Neuronal stem cell (in vitro differentiated cells): ENCODE data around the gene NAT14.

Source experiments
- DNase-seq: peaks from one replicate; pipeline ENCODE4 v3.0.0-alpha.2; 2013; ENCODE audit warnings: low spot score
- H2AFZ ChIP-seq: one replicate; pipeline ENCODE4 v1.6.1; 2013; ENCODE audit warnings: mild to moderate bottlenecking, low read length, inconsistent platforms
- H2AK5ac ChIP-seq: 2 replicates; pipeline ENCODE4 v1.6.1; 2013; ENCODE audit warnings: low read depth, mild to moderate bottlenecking, inconsistent platforms, low read length, moderate library complexity, mixed read lengths
- H2BK120ac ChIP-seq: 2 replicates; pipeline ENCODE4 v1.6.1; 2013; ENCODE audit warnings: low read depth, mild to moderate bottlenecking, inconsistent platforms, low read length, moderate library complexity, mixed read lengths
- H2BK12ac ChIP-seq: one replicate; pipeline ENCODE4 v1.6.1; 2013; ENCODE audit warnings: low read length, inconsistent platforms
- H2BK15ac ChIP-seq: 2 replicates; pipeline ENCODE4 v1.6.1; 2013; ENCODE audit warnings: mild to moderate bottlenecking, low read length, inconsistent platforms, mixed read lengths
- H2BK5ac ChIP-seq: one replicate; pipeline ENCODE4 v1.6.1; 2013; ENCODE audit warnings: inconsistent platforms, mild to moderate bottlenecking, low read length, moderate library complexity
- H3K14ac ChIP-seq: one replicate; pipeline ENCODE4 v1.6.1; 2013; ENCODE audit warnings: low read length, inconsistent platforms
- H3K18ac ChIP-seq: 2 replicates; pipeline ENCODE4 v1.6.1; 2013; ENCODE audit warnings: low read length, inconsistent platforms
- H3K23ac ChIP-seq: 2 replicates; pipeline ENCODE4 v1.6.1; 2013; ENCODE audit warnings: low read depth, mild to moderate bottlenecking, mixed read lengths, low read length, inconsistent platforms; ENCODE audit not compliant: poor library complexity
- H3K27ac ChIP-seq: replicated peaks from 3 replicates; pipeline ENCODE4 v1.5.1; 2013; ENCODE audit warnings: low read length, inconsistent platforms
- H3K27me3 ChIP-seq, 3 experiments: 2 replicates each; pipeline ENCODE4 v1.6.1; 2013; ENCODE audit warnings: low read length in 3 of 3, mild to moderate bottlenecking in 2 of 3, inconsistent platforms in 1 of 3, low read depth in 1 of 3, mixed read lengths in 1 of 3, moderate library complexity in 1 of 3; ENCODE audit not compliant: control insufficient read depth in 3 of 3, insufficient read depth in 3 of 3
- H3K36me3 ChIP-seq, 2 donors: replicated peaks in 1 of 2; 2 replicates each; pipeline ENCODE4 v1.6.1; 2013; ENCODE audit warnings: low read length in 2 of 2; ENCODE audit not compliant: control insufficient read depth in 2 of 2, insufficient read depth in 2 of 2
- H3K4ac ChIP-seq: 2 replicates; pipeline ENCODE4 v1.6.1; 2013; ENCODE audit warnings: inconsistent platforms, mild to moderate bottlenecking, low read length, moderate library complexity
- H3K4me1 ChIP-seq, 2 donors: 1 replicate in 1 of 2; 2 replicates in 1 of 2; pipeline ENCODE4 v1.6.1; 2013; ENCODE audit warnings: low read length in 2 of 2, low read depth in 1 of 2; ENCODE audit not compliant: control insufficient read depth in 2 of 2, insufficient read depth in 1 of 2
- H3K4me2 ChIP-seq: one replicate; pipeline ENCODE4 v1.6.1; 2013; ENCODE audit warnings: mild to moderate bottlenecking, low read length, inconsistent platforms; ENCODE audit not compliant: insufficient read depth, poor library complexity, severe bottlenecking
- H3K4me3 ChIP-seq, 2 donors: 2 replicates each; pipeline ENCODE4 v1.5.1; 2013; ENCODE audit warnings: low read length in 2 of 2, mild to moderate bottlenecking in 2 of 2, inconsistent platforms in 1 of 2, moderate library complexity in 1 of 2
- H3K79me1 ChIP-seq: one replicate; pipeline ENCODE4 v1.6.1; 2013; ENCODE audit warnings: low read depth, mild to moderate bottlenecking, inconsistent platforms, low read length, moderate library complexity
- H3K9ac ChIP-seq: one replicate; pipeline ENCODE4 v1.6.1; 2013; ENCODE audit warnings: mild to moderate bottlenecking, low read depth, low read length, inconsistent platforms; ENCODE audit not compliant: poor library complexity
- H3K9me3 ChIP-seq, 2 donors: replicated peaks in 1 of 2; 2 replicates each; pipeline versions ENCODE3 to v1.6.1; 2013; ENCODE audit warnings: low read length in 2 of 2, mild to moderate bottlenecking in 2 of 2, inconsistent platforms in 1 of 2, low read depth in 1 of 2, mixed read lengths in 1 of 2, moderate library complexity in 1 of 2; ENCODE audit not compliant: control insufficient read depth in 2 of 2, insufficient read depth in 1 of 2
- H4K8ac ChIP-seq: one replicate; pipeline ENCODE4 v1.6.1; 2013; ENCODE audit warnings: low read depth, mild to moderate bottlenecking, inconsistent platforms, low read length, moderate library complexity
- H4K91ac ChIP-seq: one replicate; pipeline ENCODE4 v1.6.1; 2013; ENCODE audit warnings: low read length, low read depth, mild to moderate bottlenecking, inconsistent platforms; ENCODE audit not compliant: poor library complexity
- WGBS, 2 donors: extraction: QIAGEN DNeasy Blood & Tissue Kit; methylation state at CpG; one replicate each; pipeline ENCODE4 v1.1.7; 2013; ENCODE audit warnings: missing lambda C conversion rate in 2 of 2, mixed read lengths in 1 of 2; ENCODE audit not compliant: insufficient read length in 2 of 2, insufficient replicate concordance in 1 of 2; ENCODE audit errors: extremely low coverage in 2 of 2; 5-methylcytosine and 5-hydroxymethylcytosine counted together

NAT14 gene

GRCh38 chr19:55459551-55459949, 25.4 kb upstream of the NAT14 start:
- H3K36me3 ChIP-seq = peaks cover 0 to 12% of the 10 kb centered on the region in 2 donors
- no peak overlapping the region for H4K91ac ChIP-seq
- H3K79me1 ChIP-seq = no peaks in the 10 kb centered on the region
- no peak overlapping the region for H4K8ac ChIP-seq
- DNase-seq = no peak
- no peak overlapping the region for H2BK12ac ChIP-seq
- peak overlapping the region; percentile 85 for H2AK5ac ChIP-seq
- no peak overlapping the region for H3K23ac ChIP-seq
- no peak overlapping the region for H3K18ac ChIP-seq
- no peak overlapping the region for H3K27ac ChIP-seq
- H3K4me2 ChIP-seq = no peak overlapping the region
- H3K4me1 ChIP-seq = peaks cover 20 to 27% of the 10 kb centered on the region in 2 donors
- H3K4me3 ChIP-seq = peak overlapping the region in 1 of 2 donors; percentile 70
- peaks cover 0 to 15% (median 0%) of the 10 kb centered on the region in 3 experiments for H3K27me3 ChIP-seq
- no peak overlapping the region for H2BK5ac ChIP-seq
- no peak overlapping the region for H2BK120ac ChIP-seq
- peaks cover 0 to 2% of the 10 kb centered on the region in 2 donors for H3K9me3 ChIP-seq
- peak overlapping the region; percentile 39 for H2BK15ac ChIP-seq
- H3K4ac ChIP-seq = no peak overlapping the region
- no peak overlapping the region for H3K14ac ChIP-seq
- peak overlapping the region; percentile 35 for H2AFZ ChIP-seq
- no CpG with 5 or more reads among the region's 8 CpGs for WGBS, 2 donors
- H3K9ac ChIP-seq = no peak overlapping the region

- peaks cover 0 to 11% of the 10 kb centered on the region in 2 donors for H3K36me3 ChIP-seq
- H3K23ac ChIP-seq = no peak overlapping the region
- peak overlapping the region; percentile 84 for H2BK5ac ChIP-seq
- H3K27me3 ChIP-seq = peaks cover 0 to 21% (median 0%) of the 10 kb centered on the region in 3 experiments
- H3K18ac ChIP-seq = no peak overlapping the region
- no peak overlapping the region for H3K9ac ChIP-seq
- no CpG with 5 or more reads among the region's 16 CpGs for WGBS, 2 donors
- H4K91ac ChIP-seq = no peak overlapping the region
- peaks cover 20 to 30% of the 10 kb centered on the region in 2 donors for H3K4me1 ChIP-seq
- no peak overlapping the region for H2BK120ac ChIP-seq
- H2AK5ac ChIP-seq = peak overlapping the region; percentile 85
- H4K8ac ChIP-seq = no peak overlapping the region
- peak overlapping the region; percentile 79 for H2AFZ ChIP-seq
- H3K9me3 ChIP-seq = peaks cover 0 to 2% of the 10 kb centered on the region in 2 donors
- peak overlapping the region in 1 of 2 donors; percentile 70 for H3K4me3 ChIP-seq
- no peak overlapping the region for H3K14ac ChIP-seq
- H3K79me1 ChIP-seq = no peaks in the 10 kb centered on the region
- H3K27ac ChIP-seq = no peak overlapping the region
- DNase-seq = no peak
- no peak overlapping the region for H3K4me2 ChIP-seq
- H3K4ac ChIP-seq = no peak overlapping the region
- H2BK12ac ChIP-seq = no peak overlapping the region
- no peak overlapping the region for H2BK15ac ChIP-seq
Observed at GRCh38 chr19:55459950-55460657, 24.9 kb upstream of the NAT14 start.

GRCh38 chr19:55460670-55461258, 24.2 kb upstream of the NAT14 start:
- peaks cover 0 to 6% of the 10 kb centered on the region in 2 donors for H3K36me3 ChIP-seq
- no CpG with 5 or more reads among the region's 24 CpGs for WGBS, 2 donors

More at GRCh38 chr19:55460670-55461258, 24.2 kb upstream of the NAT14 start:
- H3K27ac ChIP-seq = no peak overlapping the region
- H4K8ac ChIP-seq = no peak overlapping the region
- peak overlapping the region; percentile 70 to 91 for H3K4me3 ChIP-seq
- H2AK5ac ChIP-seq = peak overlapping the region; percentile 79
- peak overlapping the region; percentile 84 for H2BK5ac ChIP-seq
- no peak overlapping the region for H2BK12ac ChIP-seq
- DNase-seq = peak; percentile 75
- H3K9me3 ChIP-seq = peaks cover 0 to 3% of the 10 kb centered on the region in 2 donors
- no peak overlapping the region for H3K4ac ChIP-seq
- H2AFZ ChIP-seq = peak overlapping the region; percentile 82
- H2BK15ac ChIP-seq = no peak overlapping the region
- peak overlapping the region; percentile 45 for H3K18ac ChIP-seq
- H3K27me3 ChIP-seq = peaks cover 0 to 28% (median 0%) of the 10 kb centered on the region in 3 experiments
- no peaks in the 10 kb centered on the region for H3K79me1 ChIP-seq
- H2BK120ac ChIP-seq = no peak overlapping the region
- no peak overlapping the region for H4K91ac ChIP-seq
- no peak overlapping the region for H3K14ac ChIP-seq
- peak overlapping the region; percentile 60 for H3K23ac ChIP-seq
- peak overlapping the region; percentile 75 for H3K4me2 ChIP-seq
- no peak overlapping the region for H3K9ac ChIP-seq
- peaks cover 20 to 35% of the 10 kb centered on the region in 2 donors for H3K4me1 ChIP-seq
